B cell (primary cell): Measurements from ENCODE around the gene RAD51.

ENCODE experiments used
- CTCF ChIP-seq: fragments of 200-600 bp; IDR thresholded peaks from one replicate; pipeline ENCODE4 v1.8.0; 2022; ENCODE audit warnings: antibody characterized with exemption, mild to moderate bottlenecking
- EZH2 ChIP-seq: IDR thresholded peaks from 2 replicates; pipeline ENCODE4 v1.6.1; 2012; ENCODE audit warnings: borderline replicate concordance, low read depth, mild to moderate bottlenecking, moderate library complexity, low read length; ENCODE audit not compliant: insufficient read depth, poor library complexity, severe bottlenecking

GRCh38 chr15:40693904-40694687 lies 878 bp upstream of the RAD51 start:
- TF ChIP-seq CTCF (no peak), EZH2 (no peak)
